Heart left ventricle (tissue), 16 donors: ENCODE data around the gene UPF2. TPM values are rescaled to one million over a fixed set of nuclear protein-coding genes. Genes with fewer than 3 reads are reported as not detected.
"Not testable (repeated sequence)": the region's sequence is repeated elsewhere in the genome, so short reads cannot be mapped to it uniquely, and the experiment has no call there.

ENCODE experiments used
- ATAC-seq, 4 donors: fragments of 200-7000 bp; cut with Tn5 transposase; one replicate each; pipeline ENCODE4 v1.9.1; 2020 to 2022; ENCODE audit warnings: moderate library complexity in 4 of 4, mild to moderate bottlenecking in 3 of 4, moderate number of reproducible peaks in 1 of 4
- DNase-seq, 5 donors: peaks; one replicate each; pipeline ENCODE4 v3.0.0-alpha.2; 2020
- H3K27ac ChIP-seq, 12 donors: fragments of 200-600 bp; sonication (generic) in 4 of 12; one replicate each; pipeline versions ENCODE4 v1.5.0 to v1.8.0; 2016 to 2022; ENCODE audit warnings: mild to moderate bottlenecking in 2 of 12
- H3K27me3 ChIP-seq, 9 donors: fragments of 200-600 bp; sonication (generic) in 2 of 9; one replicate each; pipeline versions ENCODE4 v1.5.1 to v1.8.0; 2016 to 2022; ENCODE audit warnings: mild to moderate bottlenecking in 3 of 9
- H3K36me3 ChIP-seq, 9 donors: fragments of 200-600 bp; sonication (generic) in 2 of 9; one replicate each; pipeline versions ENCODE4 v1.5.0 to v1.8.0; 2018 to 2022; ENCODE audit warnings: mild to moderate bottlenecking in 2 of 9
- H3K4me1 ChIP-seq, 12 donors: fragments of 200-600 bp; sonication (generic) in 4 of 12; one replicate each; pipeline versions ENCODE4 v1.5.0 to v1.8.0; 2016 to 2022; ENCODE audit warnings: mild to moderate bottlenecking in 3 of 12
- H3K4me3 ChIP-seq, 12 donors: fragments of 200-600 bp; sonication (generic) in 4 of 12; one replicate each; pipeline versions ENCODE4 v1.5.0 to v1.8.0; 2017 to 2022; ENCODE audit warnings: mild to moderate bottlenecking in 9 of 12, moderate library complexity in 4 of 12
- H3K9me3 ChIP-seq, 12 donors: fragments of 200-600 bp; sonication (generic) in 4 of 12; one replicate each; pipeline versions ENCODE4 v1.5.0 to v1.8.0; 2016 to 2022; ENCODE audit warnings: mild to moderate bottlenecking in 1 of 12
- CTCF ChIP-seq, 12 donors: fragments of 200-600 bp; sonication (generic) in 4 of 12; IDR thresholded peaks; one replicate each; pipeline versions ENCODE4 v1.5.0 to v1.8.0; 2018 to 2022; ENCODE audit warnings: antibody characterized with exemption in 12 of 12, mild to moderate bottlenecking in 5 of 12
- POLR2A ChIP-seq, 2 donors: fragments of 450-650 bp; IDR thresholded peaks; one replicate each; pipeline ENCODE4 v1.6.1; 2017; ENCODE audit warnings: antibody characterized with exemption in 2 of 2, mild to moderate bottlenecking in 2 of 2, moderate library complexity in 2 of 2
- WGBS, 4 donors: extraction: QIAGEN DNeasy Blood & Tissue Kit in 2 of 4; methylation state at CpG; one replicate each; pipeline versions ENCODE4 v1.1.5 to v1.1.7; 2013 to 2018; 5-methylcytosine and 5-hydroxymethylcytosine counted together
- intact Hi-C, 10 donors: fragments of 100-400 bp; cut with DNase I; formaldehyde crosslinking; loops; one replicate each; pipeline versions ENCODE4 v1.11.1 to v1.14.2; 2022
- polyA plus RNA-seq, 2 donors: library from polyadenylated mRNA; stranded (reverse); fragments of 200-250 nt; gene quantifications; one replicate each; pipeline ENCODE4 v1.2.3, GENCODE V29; 2013
- total RNA-seq, 9 donors: library from RNA; depleted of rRNA in 2 of 9; stranded (reverse); fragments of >200 nt in 2 of 9; fragmentation: NEBNext Ultra II Directional in 3 of 9; extraction: Animal tissue kit (Norgen Biotek cat#: 25700) in 3 of 9; gene quantifications; one replicate each; pipeline versions ENCODE4 v1.1.0 to v1.2.4, GENCODE V29; 2016 to 2023
- donor health status: ischemic (EF 13 %, LVEDD 7.1; RV severe dilation, severe dysfunction).
- donor health status: healthy with polysubstance abuse.
- donor health status: DM: no; HTN: yes; CAD: no.
- donor health status: DM: no; HTN: no; CAD: no.
- donor health status: ischemic (EF 25% LVEDD 6.9; RV normal size, moderate dysfunction).
- donor health status: ischemic (EF 25% LVEDD 5.7; RV mildly dilated, moderate dysfunction).
- donor health status: healthy.
- donor health status: DM: yes; HTN: yes; CAD: no.
- donor health status: ischemic (EF 35%, LVEDD 5.7; RV mildly dilated, moderate dysfunction).
- donor health status: nonischemic (EF 11% LVEDD 7.7; RV severe dilation, severe dysfunction).
- donor health status: DM: yes; HTN: yes; CAD: no.
- donor health status: PGD.
- donor health status: ischemic (EF 29% LVEDD 5.4; RV normal size, mild dysfunction).
- donor health status: nonischemic (EF 23%, LVEDD 6.1; RV moderate dilation, normal function).

UPF2 gene
- total and polyA plus RNA-seq, 11 donors = 7.9 to 20.9 (median 15.7) TPM

GRCh38 chr10:11982253-11982652, 60.4 kb downstream of the UPF2 start:
- peaks cover 0 to 70% (median 45%) of the 10 kb centered on the region in 9 donors for H3K36me3 ChIP-seq
- ATAC-seq (no peak), DNase-seq (no peak)
- WGBS, 4 donors = 97 to 100% (median 98%) methylated on average over 3 of the region's 3 CpGs
- no peak overlapping the region for H3K4me3 ChIP-seq
- peaks cover 0 to 5% (median 0%) of the 10 kb centered on the region in 12 donors for H3K4me1 ChIP-seq
- TF ChIP-seq POLR2A (IDR thresholded peaks at IDR 0.05) (no peak), CTCF (IDR thresholded peaks at IDR 0.05) (no peak)
- no peaks in the 10 kb centered on the region for H3K27me3 ChIP-seq
- H3K9me3 ChIP-seq = no peaks in the 10 kb centered on the region
- H3K27ac ChIP-seq = no peak overlapping the region
- intact Hi-C loops = no loop called here

GRCh38 chr10:11975795-11976194, 66.8 kb downstream of the UPF2 start:
- Histone ChIP-seq H3K9me3 (no peaks in the 10 kb centered on the region), H3K4me3 (no peak overlapping the region), H3K4me1 (no peaks in the 10 kb centered on the region), H3K27ac (no peak overlapping the region), H3K36me3 (peaks cover 0 to 57% (median 41%) of the 10 kb centered on the region in 9 donors), H3K27me3 (no peaks in the 10 kb centered on the region)
- ATAC-seq (no peak), DNase-seq (no peak)
- intact Hi-C loops = no loop called here
- 92 to 97% (median 94%) methylated on average over 5 of the region's 5 CpGs for WGBS, 4 donors
- TF ChIP-seq CTCF (IDR thresholded peaks at IDR 0.05) = no peak
- no peak for TF ChIP-seq POLR2A (IDR thresholded peaks at IDR 0.05)

GRCh38 chr10:11972523-11972922, 70.1 kb downstream of the UPF2 start:
- intact Hi-C loops, H3K4me3 ChIP-seq, H3K4me1 ChIP-seq, ATAC-seq, H3K9me3 ChIP-seq, H3K27ac ChIP-seq, DNase-seq, H3K27me3 ChIP-seq: not testable (repeated sequence)
- WGBS, 4 donors = 91 to 98% (median 95%) methylated on average over 7 of the region's 7 CpGs
- peaks cover 0 to 41% (median 20%) of the 10 kb centered on the region in 9 donors for H3K36me3 ChIP-seq

- 96 to 97% (median 96%) methylated on average over 2 of the region's 2 CpGs for WGBS, 4 donors
- intact Hi-C loops = no loop called here
Observed at GRCh38 chr10:11962176-11962575, 80.4 kb downstream of the UPF2 start.

More at GRCh38 chr10:11962176-11962575, 80.4 kb downstream of the UPF2 start:
- Histone ChIP-seq H3K4me3 (no peak overlapping the region), H3K27me3 (no peaks in the 10 kb centered on the region), H3K4me1 (no peaks in the 10 kb centered on the region), H3K27ac (no peak overlapping the region), H3K9me3 (peaks cover 0 to 9% (median 0%) of the 10 kb centered on the region in 12 donors), H3K36me3 (peaks cover 0 to 100% (median 94%) of the 10 kb centered on the region in 9 donors)
- TF ChIP-seq CTCF (IDR thresholded peaks at IDR 0.05) (no peak), POLR2A (IDR thresholded peaks at IDR 0.05) (no peak)
- ATAC-seq (no peak), DNase-seq (no peak)
